ENCODE measurements around the gene CCDC194.

CCDC194 gene

DNA sequence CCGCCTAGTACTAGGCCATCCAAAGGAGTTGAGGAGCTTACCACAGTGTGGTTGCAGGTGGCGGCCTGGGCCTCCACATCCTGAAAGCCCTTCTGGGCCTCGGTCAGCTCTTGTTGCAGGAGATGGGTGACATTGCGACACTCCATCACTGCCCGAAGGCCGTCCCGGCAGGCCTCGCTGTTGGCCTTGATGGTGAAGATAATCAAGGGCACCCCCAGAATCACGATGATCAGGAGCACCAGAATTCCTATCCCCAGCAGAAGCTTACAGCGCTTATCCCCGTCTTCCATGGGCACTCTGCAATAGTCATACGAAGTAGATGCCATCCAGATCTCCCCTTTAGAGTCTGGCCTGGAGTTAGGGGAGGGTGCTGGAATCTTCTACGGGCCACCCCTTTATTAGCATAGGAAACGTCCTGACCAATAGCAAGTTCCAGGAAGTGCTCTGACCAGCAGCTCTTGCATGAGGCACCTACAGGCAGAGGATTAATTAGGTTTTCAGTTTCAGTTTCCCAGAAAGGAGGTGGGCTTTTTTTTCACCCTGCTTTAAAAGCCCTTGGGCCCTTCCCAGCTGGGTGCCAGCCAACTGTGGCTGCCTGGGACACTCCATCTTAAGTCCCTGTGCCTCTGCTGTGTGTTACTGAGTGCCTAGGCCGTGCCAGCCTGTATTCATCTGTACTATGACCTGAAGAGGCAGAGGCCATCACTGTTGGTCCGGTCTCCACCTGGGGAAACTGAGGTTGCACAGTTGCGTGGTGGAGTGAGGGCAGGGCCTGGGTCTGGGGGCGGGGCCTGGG lies 11.5 kb upstream of the CCDC194 start, which contains the start of gene BST2:
TSS of gene BST2 (minus strand) at position 381 of the 796 bp plus-strand sequence. CDS start at position 326, 55 bp downstream.
- DNase-seq (ENCODE audit: low read depth), result no peak

DNA sequence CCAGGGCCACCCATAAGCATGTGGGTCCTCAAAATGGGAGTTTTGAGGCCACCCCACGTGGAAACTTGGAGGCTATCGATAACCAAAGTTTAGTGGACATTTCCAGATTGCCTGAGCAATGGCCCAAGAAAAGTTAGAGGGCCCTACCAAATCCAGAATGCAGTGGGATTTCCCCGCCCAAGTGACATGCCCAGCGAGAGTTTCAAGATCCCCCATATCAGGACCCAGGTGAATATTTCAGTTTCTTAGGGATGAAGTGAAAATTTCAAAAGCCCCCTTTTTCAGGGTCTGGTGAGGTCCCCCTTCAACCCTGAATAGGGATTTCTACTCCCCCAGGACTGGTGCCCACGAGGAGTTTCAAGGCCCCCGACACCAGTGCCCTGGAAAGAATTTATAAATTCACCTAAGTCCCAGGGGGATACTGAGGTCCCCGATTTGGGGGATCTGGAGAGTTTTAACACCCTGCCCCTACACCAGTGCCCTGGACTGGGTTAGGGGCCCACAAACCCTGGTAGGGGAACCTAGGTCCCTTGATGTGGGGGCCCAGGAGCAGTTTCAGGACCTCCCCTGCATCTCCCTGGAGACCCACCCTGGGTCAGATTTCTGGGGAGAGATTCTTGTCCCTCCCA lies 10.7 kb upstream of the CCDC194 start:
- no peak for DNase-seq (ENCODE audit: low read depth)

DNA sequence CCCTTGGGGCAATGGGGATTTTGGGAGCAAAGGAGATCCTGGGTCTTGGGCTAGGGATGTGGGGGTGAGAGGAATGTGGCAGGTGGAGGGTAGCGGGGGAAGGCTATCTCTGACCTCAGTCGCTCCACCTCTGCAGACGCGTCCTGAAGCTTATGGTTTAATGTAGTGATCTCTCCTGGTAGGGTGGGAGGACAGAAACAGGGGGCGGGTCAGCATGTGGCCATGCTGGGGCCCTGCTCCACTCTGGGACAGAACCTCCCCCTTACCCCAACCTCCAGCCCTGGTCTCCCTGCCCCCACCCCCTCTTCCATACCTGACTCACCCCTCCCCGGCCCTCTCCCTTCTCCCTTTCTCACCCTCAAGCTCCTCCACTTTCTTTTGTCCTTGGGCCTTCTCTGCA lies 10.0 kb upstream of the CCDC194 start:
- no peak for DNase-seq (ENCODE audit: low read depth)

DNA sequence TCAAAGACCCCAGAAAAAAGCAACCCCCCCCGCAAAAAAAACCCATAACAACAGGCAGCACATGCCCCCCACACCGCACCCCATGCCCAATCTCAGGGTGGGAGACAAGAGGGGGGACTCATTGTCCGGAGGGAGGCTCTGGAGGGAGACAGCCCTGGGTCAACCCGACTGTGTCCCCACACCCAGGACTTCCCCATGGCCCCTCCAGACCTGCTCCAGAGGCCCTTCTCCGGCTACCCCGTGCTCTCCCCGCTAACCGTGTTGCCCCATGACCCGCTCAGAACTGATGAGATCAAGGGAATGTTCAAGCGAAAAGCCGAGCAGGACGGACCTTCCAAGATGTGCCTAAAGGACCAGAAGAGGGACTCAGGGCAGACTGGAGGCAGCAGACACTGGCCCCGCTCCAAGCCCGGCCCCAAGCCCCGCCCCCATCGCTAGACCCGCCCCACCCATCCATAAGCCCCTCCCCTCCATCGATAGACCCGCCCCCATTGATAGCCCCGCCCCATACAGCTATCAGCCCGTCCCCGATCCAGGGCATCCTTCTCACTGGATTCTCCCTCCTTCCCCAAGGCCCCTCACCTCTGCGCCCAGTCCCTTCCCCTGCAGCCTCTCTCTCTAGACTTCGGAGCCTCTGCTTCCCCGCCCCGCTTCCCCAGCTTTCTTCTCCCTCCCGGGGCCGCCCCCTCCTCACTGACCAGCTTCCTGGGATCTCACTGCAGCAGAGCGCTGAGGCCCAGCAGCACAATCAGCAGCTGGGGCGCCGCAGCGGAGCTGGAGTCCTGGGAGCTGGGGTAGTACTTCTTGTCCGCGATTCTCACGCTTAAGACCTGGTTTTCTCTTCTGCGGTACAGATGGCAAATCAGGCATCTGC lies 9.2 kb upstream of the CCDC194 start:
- no peak for DNase-seq (ENCODE audit: low read depth)

DNA sequence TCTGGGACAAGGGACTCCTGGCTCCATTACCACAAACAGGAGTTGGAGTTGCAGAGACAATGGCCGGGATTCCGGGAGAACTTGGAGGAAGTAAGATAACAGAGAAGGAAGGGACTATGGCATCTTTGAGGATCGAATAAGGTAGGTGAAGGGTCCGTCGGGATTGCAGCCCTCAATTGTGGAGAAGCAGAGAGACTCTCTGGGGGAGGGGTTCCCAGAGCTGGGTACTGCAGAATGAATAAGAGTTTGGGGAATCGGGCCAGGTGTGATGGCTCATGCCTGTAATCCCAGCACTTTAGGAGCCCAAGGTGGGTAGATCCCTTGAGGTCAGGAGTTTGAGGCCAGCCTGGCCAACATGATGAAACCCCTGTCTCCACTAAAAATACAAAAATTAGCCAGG lies 7.6 kb upstream of the CCDC194 start:
- DNase-seq (ENCODE audit: low read depth), result no peak

DNA sequence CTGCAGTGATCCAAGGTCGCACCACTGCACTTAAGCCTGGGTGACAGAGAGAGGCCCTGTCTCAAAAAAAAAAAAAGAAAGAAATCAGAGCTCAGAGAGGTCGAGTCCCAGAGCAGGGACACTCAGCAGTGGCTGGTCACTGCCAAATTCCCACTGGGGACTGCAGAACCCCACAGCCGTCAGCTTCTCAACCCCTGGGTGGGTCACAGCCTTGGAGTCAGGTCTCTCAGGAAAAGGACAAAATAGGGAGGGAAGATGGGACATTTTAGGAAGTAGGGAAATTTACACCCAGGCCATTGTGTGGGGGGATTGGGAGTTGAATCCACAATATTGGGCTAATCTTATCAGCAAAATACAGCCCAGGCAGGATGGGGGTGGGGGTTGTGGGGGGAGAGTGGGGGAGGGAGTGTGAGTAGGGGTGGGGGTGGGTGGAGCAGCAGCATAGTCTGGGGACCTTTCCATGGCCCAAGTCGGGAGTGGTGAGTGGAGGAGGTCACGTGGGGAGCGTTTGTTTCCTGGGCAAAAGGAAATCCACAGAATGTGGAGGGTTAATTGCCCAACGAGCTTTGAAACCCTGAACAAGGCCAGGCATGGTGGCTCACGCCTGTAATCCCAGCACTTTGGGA lies 5.0 kb upstream of the CCDC194 start:
- DNase-seq (ENCODE audit: low read depth), result no peak

DNA sequence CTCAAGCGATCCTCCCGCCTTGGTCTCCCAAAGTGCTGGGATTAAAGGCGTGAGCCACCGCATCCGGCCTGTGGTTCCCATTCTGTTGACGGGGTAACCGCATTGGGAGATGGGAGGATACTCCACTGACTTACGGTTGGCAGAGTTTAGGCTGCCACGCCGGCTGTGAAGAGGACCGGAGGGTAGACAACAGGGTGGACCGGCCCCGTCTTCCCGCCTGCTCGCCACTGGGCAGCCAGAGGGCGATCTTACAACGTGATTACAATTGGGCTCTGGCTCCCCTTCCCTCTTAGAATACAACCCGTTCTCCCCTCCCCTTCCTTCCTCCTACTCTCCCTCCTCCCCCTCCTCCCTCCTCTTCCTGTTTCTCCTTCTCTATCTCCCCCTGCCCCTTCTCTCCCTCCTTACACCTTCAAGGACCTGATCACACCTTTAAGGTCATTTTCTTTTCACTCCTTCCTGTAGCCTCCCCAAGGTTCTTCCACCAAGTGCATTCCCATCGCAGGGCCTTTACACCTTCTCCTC lies 957 bp upstream of the CCDC194 start:
- DNase-seq (ENCODE audit: low read depth), result peak; percentile 59

DNA sequence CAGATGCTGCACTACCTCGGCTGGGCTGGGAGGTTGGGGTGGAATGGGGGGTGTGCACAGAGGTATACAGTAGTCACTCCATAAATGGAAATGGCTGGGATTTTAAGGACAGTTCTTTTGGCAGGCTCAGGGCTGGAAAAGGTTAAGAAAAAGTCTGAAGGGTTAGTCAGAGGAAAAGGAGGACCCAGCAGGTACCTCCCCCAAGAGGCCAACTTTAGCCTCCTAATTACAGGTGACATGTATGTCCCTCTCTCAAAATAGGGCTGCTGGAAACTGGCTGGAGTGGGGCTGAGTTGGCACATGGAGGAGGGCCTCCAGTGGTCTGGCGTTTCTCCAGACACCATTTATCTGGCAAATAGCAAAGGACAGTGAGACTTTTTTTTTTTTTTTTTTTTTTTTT lies 994 bp downstream of the CCDC194 start:
- no peak for DNase-seq (ENCODE audit: low read depth)

DNA sequence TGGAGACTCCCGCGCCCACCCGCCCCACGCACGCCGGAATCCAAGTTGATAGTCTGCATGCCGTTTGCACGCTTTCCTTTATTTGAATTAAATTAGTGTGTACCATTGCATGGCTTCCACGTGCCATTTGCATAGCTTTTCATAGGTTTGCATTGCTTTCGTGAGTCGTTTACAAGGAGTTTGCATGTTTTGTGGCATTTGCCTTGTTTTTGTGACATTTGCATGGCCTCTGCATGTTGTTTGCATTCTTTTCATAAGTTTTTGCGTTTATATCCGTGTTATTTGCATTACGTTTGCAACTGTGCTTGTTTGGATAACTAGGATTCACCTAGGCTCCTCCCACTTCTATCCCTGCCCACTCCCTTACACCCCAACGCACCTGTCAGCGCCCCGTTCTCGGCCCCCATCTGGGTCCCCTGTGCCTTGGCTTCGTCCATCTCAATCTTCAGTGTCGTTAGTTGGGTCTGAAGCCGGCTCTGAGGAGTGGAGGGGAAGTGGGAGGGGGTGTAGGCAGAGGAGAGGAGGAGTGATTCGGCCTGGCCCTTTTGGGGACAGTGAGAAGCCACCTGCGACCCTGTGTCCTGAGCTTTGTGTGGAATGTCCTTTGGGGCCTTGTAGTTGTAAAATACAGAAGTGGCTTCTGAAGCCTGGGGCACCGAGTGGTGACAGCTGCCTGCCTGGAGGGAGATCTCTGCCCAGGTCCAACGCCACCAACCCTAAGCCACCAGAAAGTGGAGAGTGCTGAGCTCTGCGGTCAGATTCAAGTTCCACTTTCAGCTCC lies 2.4 kb downstream of the CCDC194 start:
- DNase-seq (ENCODE audit: low read depth), result no peak

DNA sequence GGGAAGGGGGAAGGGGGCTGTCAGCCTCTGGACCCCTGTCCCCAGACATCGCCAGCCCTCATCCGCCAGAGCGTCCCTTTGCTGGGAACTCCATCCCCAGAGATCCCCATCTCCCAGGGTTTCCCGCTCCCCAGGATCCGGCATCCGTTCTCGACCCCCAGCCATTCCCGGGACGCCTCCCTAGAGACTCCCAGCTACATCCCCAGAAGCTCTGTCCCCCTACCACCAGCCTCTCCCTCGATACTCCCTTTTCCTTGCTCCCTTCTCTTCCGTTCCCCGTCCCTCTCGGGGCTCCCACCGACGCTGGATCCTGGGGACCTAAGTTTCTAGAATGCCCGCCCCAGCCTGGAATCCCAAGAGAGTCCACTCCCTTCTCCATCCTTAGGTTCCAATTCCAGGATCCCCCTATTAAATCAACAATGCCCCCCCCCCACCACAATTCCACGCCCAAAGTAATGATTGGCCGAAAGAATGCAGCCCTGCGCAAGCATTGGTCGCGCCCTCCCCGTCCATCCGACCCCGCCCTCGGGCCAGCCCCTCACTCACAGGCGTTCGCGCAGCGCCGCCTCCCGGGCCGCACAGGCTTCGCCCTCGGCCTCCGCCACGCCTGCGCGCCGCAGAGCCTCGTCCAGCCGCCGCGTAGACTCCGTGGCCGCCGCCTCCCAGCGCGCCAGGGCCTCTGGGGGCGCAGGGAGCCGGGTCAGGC lies 3.2 kb downstream of the CCDC194 start:
- DNase-seq (ENCODE audit: low read depth), result peak; percentile 87

DNA sequence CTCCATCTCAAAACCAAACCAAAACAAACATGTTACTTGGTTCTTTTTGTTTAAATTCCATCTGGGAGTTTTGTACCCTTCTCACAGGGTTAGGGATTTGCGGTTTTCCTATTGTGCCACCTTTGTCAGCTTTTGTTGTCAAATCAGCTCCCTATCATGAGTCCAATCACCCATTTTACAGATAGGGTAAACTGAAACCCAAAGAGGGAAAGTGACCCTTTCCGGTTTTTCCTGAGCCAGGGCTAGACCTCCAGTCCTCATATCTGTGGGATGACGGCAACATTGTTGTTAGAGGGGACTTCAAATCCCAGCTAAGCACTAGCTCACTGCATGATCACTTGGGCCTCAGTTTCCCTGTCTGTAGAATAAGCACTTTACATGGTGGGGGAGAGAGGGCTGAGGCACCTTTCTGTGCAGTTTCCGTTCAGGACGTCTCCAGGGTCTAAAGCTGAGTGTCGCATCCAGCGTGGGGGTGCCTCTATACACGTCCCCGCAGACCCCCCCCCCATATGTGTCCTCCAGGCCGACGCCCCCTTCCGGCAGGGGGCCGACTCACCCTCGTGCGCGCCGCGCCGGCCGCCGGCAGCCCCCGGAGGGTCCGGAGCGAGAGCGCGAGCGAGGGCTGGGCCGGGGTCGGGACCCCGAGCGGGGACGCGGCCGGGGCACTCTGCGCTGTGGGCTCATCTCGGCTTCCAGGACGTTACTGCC lies 3.9 kb downstream of the CCDC194 start:
- no peak for DNase-seq (ENCODE audit: low read depth)

DNA sequence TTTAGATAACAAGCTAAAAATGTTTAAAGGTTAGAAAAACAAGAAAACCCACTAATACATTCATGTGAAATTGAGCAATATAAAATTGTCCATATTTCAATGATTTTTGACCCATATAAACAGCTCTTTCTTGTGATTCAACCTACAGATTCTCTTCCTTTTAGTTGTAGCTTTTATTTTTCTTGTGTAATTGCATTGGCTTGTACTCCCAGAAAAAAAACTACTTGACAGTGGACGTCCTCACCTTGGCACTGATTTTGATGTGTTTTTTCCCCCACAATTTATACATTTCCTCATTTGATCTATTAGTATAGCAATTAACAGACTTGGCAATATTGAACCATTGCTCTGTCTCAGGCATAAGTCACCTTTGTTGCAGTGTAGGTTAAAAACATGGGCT lies 4.7 kb downstream of the CCDC194 start:
- no peak for DNase-seq (ENCODE audit: low read depth)

DNA sequence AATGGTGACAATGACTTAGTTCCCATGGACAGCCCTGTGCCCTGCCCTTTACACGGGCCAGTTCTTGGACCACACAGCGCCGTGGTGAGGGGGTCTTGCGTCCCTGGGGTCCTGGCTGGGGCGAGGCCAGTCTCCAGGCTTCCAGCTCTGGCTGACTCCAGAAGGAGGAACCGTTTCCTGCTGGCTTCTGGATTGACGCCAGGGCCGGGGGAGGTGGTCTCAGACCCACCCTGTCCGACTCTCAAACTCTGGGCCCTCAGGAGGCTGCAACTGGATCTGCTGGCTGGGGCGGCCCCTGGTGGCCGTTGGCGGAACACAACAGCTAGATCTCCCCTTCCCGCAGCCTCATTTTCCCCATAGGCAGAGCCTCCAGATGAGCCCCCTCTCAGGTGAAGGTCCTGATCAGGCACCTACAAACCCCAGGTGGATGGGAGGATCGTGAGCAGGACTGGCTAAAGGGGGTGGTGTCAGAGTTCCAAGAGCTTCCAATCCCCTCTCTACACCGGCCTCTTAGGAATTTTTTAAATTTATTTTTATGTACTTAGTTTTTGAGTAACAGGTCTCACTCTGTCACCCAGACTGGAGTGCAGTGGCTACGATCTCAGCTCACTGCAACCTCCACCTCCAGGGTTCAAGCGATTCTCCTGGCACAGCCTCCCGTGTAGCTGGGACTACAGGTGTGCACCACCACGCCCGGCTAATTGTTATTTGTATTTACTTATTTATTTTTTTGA lies 8.0 kb downstream of the CCDC194 start:
- peak; percentile 48 for DNase-seq (ENCODE audit: low read depth)

DNA sequence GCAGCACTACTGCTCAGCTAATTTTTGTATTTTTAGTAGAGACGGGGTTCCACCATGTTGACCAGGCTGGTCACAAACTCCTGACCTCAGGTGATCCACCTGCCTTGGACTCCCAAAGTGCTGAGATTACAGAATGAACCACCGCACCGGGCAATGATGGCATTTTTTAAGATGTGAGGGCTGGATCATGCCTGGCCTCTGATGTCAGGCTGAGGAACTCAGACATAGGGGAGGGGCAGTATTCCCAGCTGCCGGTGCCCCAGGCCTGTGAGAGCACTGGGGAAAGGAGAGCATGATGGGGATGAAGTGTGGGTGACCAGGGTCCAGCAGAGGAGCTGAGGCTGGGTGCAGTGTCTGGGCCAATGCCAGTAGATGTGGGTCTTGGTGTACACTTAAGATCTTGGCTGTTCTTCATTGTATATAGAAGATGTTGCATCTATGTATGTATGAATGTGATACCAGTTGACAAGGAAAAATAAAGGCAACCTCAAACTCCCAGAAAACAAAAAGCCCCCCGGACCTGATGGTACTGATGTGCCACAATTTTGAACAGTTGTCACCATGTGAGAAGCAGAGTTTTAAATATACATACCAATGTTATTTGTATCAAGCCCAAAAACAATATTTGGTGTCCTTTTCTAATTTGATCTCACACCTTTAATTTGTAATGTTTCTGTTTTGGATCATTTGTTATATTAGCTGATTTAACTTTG lies 13.4 kb downstream of the CCDC194 start:
- DNase-seq (ENCODE audit: low read depth), result no peak

DNA sequence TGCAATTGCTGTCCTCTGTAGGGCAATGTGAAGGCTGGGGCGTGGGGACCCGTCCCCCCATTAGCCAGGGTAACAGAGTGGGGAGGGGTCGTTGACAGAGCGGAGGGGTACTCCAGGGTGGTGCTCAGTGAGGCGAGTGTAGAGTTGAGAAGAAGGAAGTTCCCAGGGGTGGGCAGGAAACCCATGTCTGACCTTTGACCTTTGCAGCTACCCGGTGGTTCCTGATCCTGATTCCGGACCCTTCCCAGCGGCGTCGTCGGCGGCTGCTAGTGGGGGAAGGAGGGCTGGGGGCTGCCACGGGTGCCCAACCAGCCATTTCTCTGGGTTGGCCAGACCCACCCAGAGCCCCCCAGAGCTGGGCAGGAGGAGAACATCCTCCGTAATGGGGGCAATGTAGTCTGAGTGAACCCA lies 14.8 kb downstream of the CCDC194 start:
- no peak for DNase-seq (ENCODE audit: low read depth)

DNA sequence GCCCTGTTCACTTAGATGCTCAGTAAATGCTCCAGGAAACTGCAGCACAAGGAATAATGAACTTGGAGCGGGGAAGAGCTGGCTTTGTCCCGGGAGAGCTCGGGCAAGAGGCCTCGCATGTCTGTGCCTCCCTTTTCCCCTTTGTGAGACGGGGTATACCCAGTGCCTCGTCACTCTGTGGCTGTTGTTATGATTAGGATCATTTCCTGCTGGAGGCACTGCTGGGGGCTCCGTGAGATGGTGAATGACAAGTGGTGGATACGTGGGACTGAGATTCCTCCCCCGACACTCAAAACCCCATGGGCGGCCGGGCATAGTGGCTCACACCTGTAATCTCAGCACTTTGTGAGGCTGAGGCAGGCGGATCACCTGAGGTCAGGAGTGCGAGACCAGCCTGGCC lies 15.7 kb downstream of the CCDC194 start:
- no peak for DNase-seq (ENCODE audit: low read depth)

DNA sequence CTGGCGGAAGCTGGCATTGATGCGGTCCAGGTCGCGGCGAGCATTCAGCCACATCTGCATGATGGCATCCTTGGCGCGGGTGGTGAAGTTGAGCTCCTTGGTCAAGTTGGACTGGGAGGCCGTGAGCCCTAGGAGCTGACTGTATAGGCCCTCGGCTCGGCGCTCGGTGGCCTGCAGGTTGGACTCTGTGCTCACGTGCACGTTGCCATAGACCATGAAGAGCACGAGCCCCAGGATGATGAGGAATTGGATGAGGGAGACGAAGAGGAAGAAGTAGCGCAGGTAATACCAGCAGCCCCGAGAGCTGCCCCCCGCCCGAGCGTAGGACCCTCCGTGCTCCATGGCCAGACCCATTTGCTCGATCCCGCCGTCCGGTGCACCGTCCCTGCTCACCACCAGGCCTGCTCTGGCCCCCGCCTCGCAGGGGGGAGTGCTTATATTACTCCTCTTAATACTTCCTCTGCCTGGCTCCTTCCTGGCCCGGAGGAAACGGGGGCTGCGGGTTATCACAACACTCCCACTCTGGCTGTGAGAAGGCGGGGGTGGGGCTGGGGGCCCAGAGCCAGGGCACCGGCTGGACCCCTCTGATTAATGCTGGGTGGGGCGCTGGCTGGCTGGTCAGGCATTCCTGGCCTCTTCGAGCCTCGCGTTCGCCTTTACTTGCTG lies 16.9 kb downstream of the CCDC194 start, which contains the start of gene PLVAP:
TSS of gene PLVAP (minus strand) at position 408 of the 666 bp plus-strand sequence. CDS start at position 354, 54 bp downstream.
- DNase-seq (ENCODE audit: low read depth), result no peak

Measured in stimulated activated CD8-positive, alpha-beta memory T cell treated with anti-CD3 and anti-CD28 coated beads, Interleukin-7, amount 100 ng/mL, for 24 hours (primary cell).